GM18505 (cell line): ENCODE results near the gene ATG9B.
"Not testable (repeated sequence)": the region's sequence is repeated elsewhere in the genome, so short reads cannot be mapped to it uniquely, and the experiment has no call there.

ENCODE experiments used
- ATAC-seq: cut with Tn5 transposase; IDR thresholded peaks from one replicate; pipeline ENCODE4 v1.9.1; 2021; ENCODE audit not compliant: unreplicated experiment
- POLR2A ChIP-seq: IDR thresholded peaks from 4 replicates; pipeline ENCODE4 v1.6.1; 2011; ENCODE audit warnings: borderline replicate concordance; ENCODE audit not compliant: insufficient read depth, insufficient read length; ENCODE audit errors: extremely low read depth

The ATG9B gene

DNA sequence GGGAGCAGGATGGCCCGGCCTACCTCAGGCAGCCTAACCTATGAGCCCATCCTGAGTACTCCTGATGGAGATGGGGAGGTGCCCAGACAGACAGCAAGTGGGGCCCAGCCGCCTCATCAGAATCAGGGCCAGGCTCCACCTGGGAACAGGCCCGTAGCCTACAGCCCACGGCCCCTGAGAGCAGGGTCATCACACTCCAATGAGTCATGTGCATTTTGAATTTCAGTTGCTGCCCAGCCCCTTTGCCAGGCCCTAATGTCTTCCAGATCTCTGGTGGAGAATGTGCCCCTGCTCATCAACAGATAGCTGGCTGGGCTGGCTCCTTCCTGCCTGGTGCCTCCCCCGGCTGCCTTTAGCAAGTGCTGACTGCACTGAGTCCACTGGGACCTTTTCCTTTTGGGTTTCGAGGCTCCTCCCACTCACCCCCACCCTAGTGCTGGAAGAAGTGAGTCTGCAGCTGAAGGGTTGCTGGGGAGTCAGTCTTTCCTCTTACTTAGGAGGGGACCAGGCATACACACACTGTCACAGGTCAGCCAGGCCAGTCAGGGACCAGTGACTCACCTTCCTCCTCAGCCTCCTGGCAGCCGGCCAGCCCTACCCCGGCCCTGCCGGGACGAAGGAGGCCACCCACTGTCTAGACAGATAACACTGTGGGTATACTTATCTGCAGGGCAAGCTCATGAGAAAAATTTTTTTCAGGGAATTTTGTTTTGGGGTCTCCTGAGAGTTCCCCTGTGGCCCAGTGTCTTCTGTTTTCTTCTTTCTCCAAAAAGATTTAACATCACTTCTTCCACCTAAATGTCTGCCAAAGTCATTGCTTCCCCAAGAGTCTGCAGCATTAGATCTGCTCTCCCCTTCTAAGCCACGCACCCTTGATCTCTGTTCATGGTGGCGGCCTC is 14.9 kb upstream of the ATG9B start:
- no peak for ATAC-seq
- no peak for TF ChIP-seq POLR2A

DNA sequence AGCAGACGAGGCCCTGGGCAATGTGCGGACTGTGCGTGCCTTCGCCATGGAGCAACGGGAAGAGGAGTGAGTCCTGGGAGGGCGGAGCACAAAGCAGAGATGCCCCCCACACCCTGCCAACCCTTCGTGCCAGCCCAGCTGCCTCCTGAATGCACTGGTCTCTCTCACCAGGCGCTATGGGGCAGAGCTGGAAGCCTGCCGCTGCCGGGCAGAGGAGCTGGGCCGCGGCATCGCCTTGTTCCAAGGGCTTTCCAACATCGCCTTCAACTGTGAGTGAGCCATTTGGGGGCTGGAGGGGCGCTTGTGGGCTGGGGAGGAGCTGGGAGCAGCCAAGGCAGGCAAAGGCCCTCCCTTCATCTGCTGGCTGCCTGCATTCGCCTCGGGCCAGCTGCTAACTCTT is 11.6 kb upstream of the ATG9B start:
- no peak for ATAC-seq
- no peak for TF ChIP-seq POLR2A

DNA sequence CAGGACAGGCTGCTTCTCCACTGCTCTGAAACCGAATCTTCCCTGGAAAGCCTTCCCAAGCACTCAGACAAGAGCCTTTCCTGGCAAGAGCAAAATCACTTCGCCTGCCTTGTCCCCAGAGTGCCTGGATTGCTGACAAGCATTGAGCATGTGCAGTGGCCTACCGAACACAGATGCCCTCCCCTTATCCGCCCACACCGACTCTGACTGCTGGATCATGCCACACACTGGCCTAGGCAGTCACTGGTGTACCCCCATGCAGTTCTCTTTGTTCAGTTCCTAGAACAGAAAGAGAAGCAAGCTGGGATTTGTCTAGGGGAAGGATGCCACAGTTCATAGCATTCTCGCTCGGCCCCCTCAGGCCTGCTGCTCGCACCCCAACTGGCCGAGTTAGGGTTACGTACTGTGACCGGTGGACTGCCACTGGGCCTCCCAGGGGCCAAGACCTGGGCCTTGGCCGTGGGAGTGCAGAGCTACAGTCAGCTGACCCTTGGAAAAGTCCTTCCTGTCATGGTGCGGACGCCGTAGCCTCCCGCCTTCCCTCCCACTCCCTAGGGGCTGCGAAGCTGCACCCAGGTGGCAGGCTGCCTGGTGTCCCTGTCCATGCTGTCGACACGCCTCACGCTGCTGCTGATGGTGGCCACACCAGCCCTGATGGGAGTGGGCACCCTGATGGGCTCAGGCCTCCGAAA is 10.9 kb upstream of the ATG9B start:
- ATAC-seq = no peak
- TF ChIP-seq POLR2A = no peak

DNA sequence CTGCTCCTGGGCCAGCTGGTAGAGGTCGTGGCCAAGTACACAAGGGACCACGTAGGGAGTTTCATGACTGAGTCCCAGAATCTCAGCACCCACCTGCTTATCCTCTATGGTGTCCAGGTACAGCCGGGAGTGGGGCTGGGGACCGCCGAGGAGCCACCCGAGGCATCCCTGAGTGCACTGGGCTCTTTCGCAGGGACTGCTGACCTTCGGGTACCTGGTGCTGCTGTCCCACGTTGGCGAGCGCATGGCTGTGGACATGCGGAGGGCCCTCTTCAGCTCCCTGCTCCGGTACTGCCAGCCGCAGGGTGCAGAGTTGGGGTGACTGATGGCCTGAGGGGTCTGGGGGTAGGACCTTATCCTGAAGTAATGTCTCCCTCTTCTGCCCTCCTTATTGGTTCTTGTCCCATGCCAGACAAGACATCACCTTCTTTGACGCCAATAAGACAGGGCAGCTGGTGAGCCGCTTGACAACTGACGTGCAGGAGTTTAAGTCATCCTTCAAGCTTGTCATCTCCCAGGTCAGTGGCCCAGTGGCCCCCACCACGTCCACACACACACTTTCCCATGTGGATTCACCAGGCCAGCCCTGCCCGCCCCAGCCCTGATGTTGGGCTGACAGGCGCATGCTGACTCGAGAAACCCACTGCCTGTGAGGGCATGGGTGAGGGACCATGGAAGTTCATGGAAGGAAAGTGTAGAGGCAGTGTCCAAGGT is 10.2 kb upstream of the ATG9B start:
- TF ChIP-seq POLR2A = no peak
- no peak for ATAC-seq

DNA sequence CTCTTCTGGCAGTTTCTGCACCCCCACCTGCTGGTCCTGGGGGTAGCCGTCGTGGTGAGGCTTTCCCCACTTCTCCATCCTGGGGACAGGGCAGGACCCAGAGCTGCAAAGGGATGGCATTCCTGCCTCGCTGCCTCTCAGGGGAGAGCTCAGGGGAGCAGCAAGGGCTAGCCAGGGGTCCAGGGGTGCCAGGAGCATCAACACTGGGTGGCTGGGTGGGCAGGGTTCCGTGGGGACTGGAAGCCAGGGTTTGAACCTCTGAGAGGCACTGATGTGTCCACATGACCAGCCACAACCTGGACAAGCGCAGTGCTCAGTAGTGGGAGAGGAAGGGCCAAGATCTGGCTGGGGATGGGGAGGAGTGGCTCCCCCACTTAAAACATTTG is 9.6 kb upstream of the ATG9B start:
- no peak for TF ChIP-seq POLR2A
- ATAC-seq = no peak

DNA sequence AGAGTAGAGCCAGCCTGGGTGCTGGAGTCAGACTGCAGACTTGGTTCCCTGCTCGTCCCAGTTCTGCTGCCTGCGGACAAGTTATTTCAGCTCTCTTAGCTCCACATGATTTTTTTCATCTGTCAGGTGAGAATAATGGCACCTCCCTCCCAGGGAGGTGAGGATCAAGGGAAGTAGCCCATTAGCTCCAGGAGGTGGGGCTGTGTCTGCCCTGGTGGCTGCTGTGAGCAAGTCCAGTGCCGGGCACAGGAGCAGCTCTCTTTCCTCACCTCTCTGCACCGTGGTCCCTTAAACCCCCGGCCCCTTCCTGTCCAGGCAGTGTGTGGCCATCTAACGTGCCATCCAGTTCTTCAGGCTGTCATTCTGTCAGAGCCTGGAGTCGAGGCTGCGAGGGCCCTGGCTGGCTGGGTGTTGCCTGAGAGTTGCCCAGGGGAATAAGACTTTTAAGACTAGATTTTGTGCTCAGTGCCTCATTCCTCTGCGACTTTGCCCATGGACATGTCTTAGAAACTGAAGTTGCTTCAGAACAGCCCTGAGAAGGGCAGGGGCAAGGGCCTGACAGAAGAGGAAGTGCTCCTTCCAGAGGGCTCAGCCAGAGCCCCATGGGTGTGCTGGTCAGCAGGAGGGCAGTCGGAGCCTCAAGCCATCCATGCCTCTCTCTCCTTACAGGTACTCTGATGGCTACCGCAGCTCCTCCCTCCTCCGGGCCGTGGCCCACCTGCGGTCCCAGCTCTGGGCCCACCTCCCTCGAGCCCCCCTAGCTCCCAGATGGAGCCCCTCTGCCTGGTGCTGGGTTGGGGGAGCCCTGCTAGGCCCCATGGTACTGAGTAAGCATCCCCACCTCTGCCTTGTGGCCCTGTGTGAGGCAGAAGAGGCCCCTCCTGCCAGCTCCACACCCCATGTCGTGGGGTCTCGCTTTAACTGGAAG is 8.9 kb upstream of the ATG9B start:
- ATAC-seq = no peak
- TF ChIP-seq POLR2A = no peak

DNA sequence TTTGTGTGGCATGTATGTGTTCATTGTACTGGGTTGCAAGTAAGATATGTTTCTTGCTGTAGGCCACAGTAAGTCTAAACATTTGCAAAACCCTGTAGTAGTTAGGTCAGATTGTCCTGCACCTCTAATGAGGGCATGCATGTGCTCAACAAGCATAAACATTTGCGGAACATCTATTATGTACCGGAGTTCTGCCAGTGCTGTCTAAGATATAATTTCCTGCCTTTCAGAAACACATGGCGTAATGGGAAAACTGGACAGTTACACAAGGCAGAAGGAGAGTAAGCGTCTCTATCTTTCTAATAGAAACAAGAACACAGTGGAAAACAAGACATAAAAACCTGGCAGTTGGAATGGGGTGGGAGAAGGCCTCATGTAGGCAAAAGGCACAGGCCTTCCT is 6.7 kb upstream of the ATG9B start:
- no peak for ATAC-seq
- no peak for TF ChIP-seq POLR2A

DNA sequence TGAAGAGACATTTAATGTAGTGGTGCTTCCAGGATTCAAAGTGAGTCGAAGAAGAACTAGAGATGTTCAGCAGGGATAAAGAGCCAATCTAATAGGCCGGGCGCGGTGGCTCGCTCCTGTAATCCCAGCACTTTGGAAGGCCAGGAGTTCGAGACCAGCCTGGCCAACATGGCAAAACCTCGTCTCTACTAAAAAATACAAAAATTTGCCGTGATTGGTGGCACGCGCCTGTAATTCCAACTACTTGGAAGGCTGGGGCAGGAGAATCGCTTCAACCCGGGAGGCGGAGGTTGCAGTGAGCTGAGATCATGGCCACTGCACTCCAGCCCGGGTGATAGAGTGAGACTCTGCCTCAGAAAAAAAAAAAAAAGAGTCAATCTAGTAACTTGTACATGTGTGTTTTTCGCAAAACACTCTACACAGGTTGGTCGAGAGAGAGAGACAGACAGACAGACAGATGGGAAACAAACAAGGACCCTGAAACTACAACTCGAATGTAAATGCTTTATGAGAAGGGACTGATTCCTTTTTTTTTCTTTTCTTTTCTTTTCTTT is 4.7 kb upstream of the ATG9B start:
- ATAC-seq = no peak
- TF ChIP-seq POLR2A = no peak

DNA sequence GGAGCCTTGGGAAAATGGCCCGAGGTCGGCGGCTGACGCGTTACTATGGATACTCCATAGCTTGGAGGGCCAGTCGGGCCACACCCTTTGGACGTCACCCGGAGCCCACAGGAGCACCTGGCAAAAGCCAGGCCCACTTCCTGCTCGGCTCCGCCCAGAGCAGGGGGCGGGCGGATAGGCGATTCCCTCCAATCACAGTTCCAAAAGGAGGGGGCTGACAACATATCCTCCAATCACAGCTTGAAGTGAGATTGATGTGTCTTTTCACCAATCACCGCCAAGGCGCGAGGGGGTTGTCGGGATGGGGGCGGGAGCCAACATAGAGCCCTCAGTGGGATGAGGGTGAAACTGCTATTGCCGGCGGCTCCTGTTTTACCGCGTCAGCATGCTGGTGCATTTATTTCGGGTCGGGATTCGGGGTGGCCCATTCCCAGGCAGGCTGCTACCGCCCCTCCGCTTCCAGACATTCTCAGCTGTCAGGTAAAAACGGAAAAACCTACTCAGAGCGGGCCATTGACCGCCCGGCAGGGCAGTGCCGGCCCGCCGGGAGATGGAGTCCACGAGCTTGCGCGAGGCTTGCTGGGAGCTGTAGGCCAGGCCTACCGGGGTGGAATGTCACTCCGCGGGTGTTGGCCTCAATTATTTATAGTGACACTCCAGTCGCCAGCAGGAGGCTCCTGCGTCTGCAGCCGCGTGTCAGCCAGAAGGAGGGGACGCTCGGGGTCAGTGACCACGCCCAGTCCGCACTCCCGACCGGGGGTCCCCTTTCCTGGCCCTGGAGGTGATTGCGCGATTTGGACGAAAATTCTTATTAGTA is 4.0 kb upstream of the ATG9B start, which contains the start of gene ABCB8:
Gene ABCB8, plus strand, starts transcription at position 320 of the 817 bp plus-strand sequence. Its CDS starts 66 bp downstream, at position 386.
- peak; percentile 95 for ATAC-seq
- peak; percentile 66 for TF ChIP-seq POLR2A

DNA sequence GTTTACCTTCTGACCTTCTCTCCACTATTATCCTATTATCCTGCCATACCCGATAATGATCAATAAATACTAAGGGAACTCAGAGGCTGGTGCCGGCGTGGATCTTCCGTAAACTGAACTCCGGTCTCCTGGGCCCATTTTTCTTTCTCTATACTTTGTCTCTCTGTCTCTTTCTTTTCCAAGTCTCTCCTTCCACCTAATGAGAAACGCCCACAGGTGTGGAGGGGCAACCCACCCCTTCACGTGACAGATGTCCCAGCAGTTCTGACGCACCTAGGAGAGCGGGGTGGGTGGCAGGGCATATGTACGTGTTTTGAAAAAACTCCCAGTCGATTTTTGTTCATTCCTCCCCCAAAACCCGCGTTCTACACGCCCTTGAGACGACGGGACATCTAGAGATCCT is 3.4 kb upstream of the ATG9B start:
- ATAC-seq = peak; percentile 6

DNA sequence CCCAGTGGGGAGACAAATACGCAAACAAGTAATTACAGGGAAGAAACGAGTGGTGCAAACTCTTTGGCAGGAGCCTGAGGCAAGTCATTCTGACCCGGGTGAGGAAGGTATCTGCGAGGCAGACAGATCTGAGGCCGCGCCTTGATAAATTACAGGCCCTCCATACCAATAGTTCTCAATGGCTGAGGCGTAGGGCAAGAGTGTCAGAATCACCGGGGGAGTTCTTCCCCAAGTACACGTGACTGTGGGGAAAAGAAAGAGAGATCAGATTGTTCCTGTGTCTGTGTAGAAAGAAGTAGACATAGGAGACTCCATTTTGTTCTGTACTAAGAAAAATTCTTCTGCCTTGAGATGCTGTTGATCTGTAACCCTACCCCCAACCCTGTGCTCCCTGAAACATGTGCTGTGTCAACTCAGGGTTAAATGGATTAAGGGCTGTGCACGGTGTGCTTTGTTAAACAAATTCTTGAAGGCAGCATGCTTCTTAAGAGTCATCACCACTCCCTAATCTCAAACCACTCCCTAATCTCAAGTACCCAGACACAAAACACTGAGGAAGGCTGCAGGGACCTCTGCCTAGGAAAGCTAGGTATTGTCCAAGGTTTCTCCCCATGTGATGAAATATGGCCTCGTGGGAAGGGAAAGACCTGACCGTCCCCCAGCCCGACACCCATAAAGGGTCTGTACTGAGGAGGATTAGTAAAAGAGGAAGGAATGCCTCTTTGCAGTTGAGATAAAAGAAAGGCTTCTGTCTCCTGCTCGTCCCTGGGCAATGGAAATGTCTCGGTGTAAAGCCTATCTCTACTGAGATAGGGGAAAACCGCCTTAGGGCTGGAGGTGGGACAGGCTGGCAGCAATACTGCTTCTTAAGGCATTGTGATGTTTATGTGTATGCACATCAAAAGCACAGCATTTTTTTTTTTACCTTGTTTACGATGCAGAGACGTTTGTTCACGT is 2.8 kb upstream of the ATG9B start:
- ATAC-seq = not testable (repeated sequence)
